ENCODE data around the gene PGBD5. TPM values are rescaled to one million over a fixed set of nuclear protein-coding genes. Genes with fewer than 3 reads are reported as not detected.

Gene PGBD5
- polyA plus RNA-seq, 1 donor (not counting 4 experiments of a cell fraction or from before 2014, with no cell fraction given): 0.28 TPM

GRCh38 chr1:230424391-230425251 is 1.5 kb downstream of the PGBD5 start:
- Histone ChIP-seq H3K36me3 (ENCODE audit: control insufficient read depth in 2 of 2, extremely low read depth in 1 of 2, insufficient read depth in 2 of 2, low read length in 2 of 2) (no peaks in the 10 kb centered on the region), H3K4me3 (ENCODE audit: control insufficient read depth in 2 of 3, extremely low read depth in 1 of 3, insufficient read depth in 2 of 3, low read depth in 1 of 3, low read length in 3 of 3) (peak overlapping the region in 1 of 3 experiments; percentile 13), H2AFZ (ENCODE audit: control insufficient read depth, low read length) (no peak overlapping the region), H3K4me1 (ENCODE audit: control insufficient read depth, extremely low read depth, insufficient read depth, low read length) (peaks cover 2% of the 10 kb centered on the region), H4K20me1 (ENCODE audit: control insufficient read depth, extremely low read depth, insufficient read depth, low read length) (no peaks in the 10 kb centered on the region), H3K27ac (ENCODE audit: control insufficient read depth, insufficient read depth, low read length) (no peak overlapping the region), H3K9me1 (ENCODE audit: control insufficient read depth, extremely low read depth, insufficient read depth, low read length) (no peaks in the 10 kb centered on the region), H3K9me3 (ENCODE audit: control insufficient read depth, low read depth, low read length) (no peaks in the 10 kb centered on the region), H3K4me2 (ENCODE audit: control insufficient read depth, extremely low read depth, insufficient read depth, low read depth, low read length) (peak overlapping the region; percentile 25), H3K9ac (ENCODE audit: control insufficient read depth, extremely low read depth, insufficient read depth, low read length) (no peak overlapping the region), H3K79me2 (ENCODE audit: control insufficient read depth, insufficient read depth, low read length) (no peaks in the 10 kb centered on the region), H3K27me3 (ENCODE audit: control insufficient read depth, extremely low read depth, insufficient read depth, low read length) (peaks cover 51% of the 10 kb centered on the region)
- DNase-seq (ENCODE audit: low read depth, low spot score) (no peak), FAIRE-seq (no peak)
- dilution Hi-C loops (cut with MboI; ENCODE audit: extremely low pct_ligation_motif_present, low sequenced_read_pairs): no loop called here
- TF ChIP-seq EZH2 (IDR thresholded peaks at IDR 0.05; ENCODE audit: low read length) (peak; percentile 99), CTCF (optimal IDR thresholded peaks at IDR 0.05 in 1 of 3, IDR thresholded peaks at IDR 0.05 in 1 of 3, conservative IDR thresholded peaks at IDR 0.05 in 1 of 3; ENCODE audit: extremely low read depth in 1 of 3, insufficient read depth in 2 of 3, low read length in 3 of 3) (no peak)

- no peak overlapping the region for H2AFZ ChIP-seq (ENCODE audit: control insufficient read depth, low read length)
- no peak overlapping the region for H3K27ac ChIP-seq (ENCODE audit: control insufficient read depth, insufficient read depth, low read length)
- H4K20me1 ChIP-seq (ENCODE audit: control insufficient read depth, extremely low read depth, insufficient read depth, low read length): no peaks in the 10 kb centered on the region
- dilution Hi-C loops (cut with MboI; ENCODE audit: extremely low pct_ligation_motif_present, low sequenced_read_pairs): no loop called here
- TF ChIP-seq EZH2 (IDR thresholded peaks at IDR 0.05; ENCODE audit: low read length): no peak
- no peak for TF ChIP-seq CTCF (optimal IDR thresholded peaks at IDR 0.05 in 1 of 3, IDR thresholded peaks at IDR 0.05 in 1 of 3, conservative IDR thresholded peaks at IDR 0.05 in 1 of 3; ENCODE audit: extremely low read depth in 1 of 3, insufficient read depth in 2 of 3, low read length in 3 of 3)
- H3K4me3 ChIP-seq (ENCODE audit: control insufficient read depth in 2 of 3, extremely low read depth in 1 of 3, insufficient read depth in 2 of 3, low read depth in 1 of 3, low read length in 3 of 3): no peak overlapping the region
- DNase-seq (ENCODE audit: low read depth, low spot score) (no peak), FAIRE-seq (no peak)
- no peaks in the 10 kb centered on the region for H3K79me2 ChIP-seq (ENCODE audit: control insufficient read depth, insufficient read depth, low read length)
- H3K4me2 ChIP-seq (ENCODE audit: control insufficient read depth, extremely low read depth, insufficient read depth, low read depth, low read length): no peak overlapping the region
- H3K4me1 ChIP-seq (ENCODE audit: control insufficient read depth, extremely low read depth, insufficient read depth, low read length): peaks cover 2% of the 10 kb centered on the region
- no peaks in the 10 kb centered on the region for H3K9me3 ChIP-seq (ENCODE audit: control insufficient read depth, low read depth, low read length)
- H3K9ac ChIP-seq (ENCODE audit: control insufficient read depth, extremely low read depth, insufficient read depth, low read length): no peak overlapping the region
- peaks cover 49% of the 10 kb centered on the region for H3K27me3 ChIP-seq (ENCODE audit: control insufficient read depth, extremely low read depth, insufficient read depth, low read length)
- H3K9me1 ChIP-seq (ENCODE audit: control insufficient read depth, extremely low read depth, insufficient read depth, low read length): no peaks in the 10 kb centered on the region
- no peaks in the 10 kb centered on the region for H3K36me3 ChIP-seq (ENCODE audit: control insufficient read depth in 2 of 2, extremely low read depth in 1 of 2, insufficient read depth in 2 of 2, low read length in 2 of 2)
These were observed 2.2 kb downstream of the PGBD5 start for GRCh38 chr1:230423951-230424350.

Data from keratinocyte (primary cell).